Aorta (tissue), 5 donors: ENCODE measurements around the gene NKAIN1. TPM values are rescaled to one million over a fixed set of nuclear protein-coding genes. Genes with fewer than 3 reads are reported as not detected.

ENCODE experiments used
- ATAC-seq: fragments of 200-7000 bp; cut with Tn5 transposase; one replicate; pipeline ENCODE4 v1.9.1; 2022; ENCODE audit warnings: moderate library complexity; ENCODE audit not compliant: low FRiP score
- DNase-seq, 2 donors: peaks; one replicate each; pipeline ENCODE4 v3.0.0-alpha.2; 2020
- H3K27ac ChIP-seq, 2 donors: one replicate each; pipeline ENCODE4 v1.5.1; 2013; ENCODE audit warnings: low read length in 2 of 2, mild to moderate bottlenecking in 2 of 2, moderate library complexity in 2 of 2, control low read depth in 1 of 2, inconsistent platforms in 1 of 2, low read depth in 1 of 2
- H3K27me3 ChIP-seq, 2 donors: one replicate each; pipeline ENCODE4 v1.6.1; 2013; ENCODE audit warnings: control low read depth in 1 of 2, low read length in 1 of 2, mild to moderate bottlenecking in 1 of 2, moderate library complexity in 1 of 2; ENCODE audit not compliant: insufficient read depth in 2 of 2, control insufficient read depth in 1 of 2
- H3K36me3 ChIP-seq, 2 donors: one replicate each; pipeline ENCODE4 v1.6.1; 2013; ENCODE audit warnings: control low read depth in 1 of 2, low read length in 1 of 2, mild to moderate bottlenecking in 1 of 2; ENCODE audit not compliant: insufficient read depth in 2 of 2, control insufficient read depth in 1 of 2
- H3K4me1 ChIP-seq, 2 donors: one replicate each; pipeline ENCODE4 v1.6.1; 2013; ENCODE audit warnings: low read length in 2 of 2, control low read depth in 1 of 2, mild to moderate bottlenecking in 1 of 2, moderate library complexity in 1 of 2; ENCODE audit not compliant: insufficient read depth in 2 of 2, control insufficient read depth in 1 of 2
- H3K4me3 ChIP-seq, 2 donors: one replicate each; pipeline ENCODE4 v1.5.1; 2013; ENCODE audit warnings: low read length in 2 of 2, control low read depth in 1 of 2, mild to moderate bottlenecking in 1 of 2
- H3K9me3 ChIP-seq: one replicate; pipeline ENCODE4 v1.6.1; 2013; ENCODE audit warnings: mild to moderate bottlenecking, low read length; ENCODE audit not compliant: control insufficient read depth
- WGBS, 2 donors: extraction: QIAGEN DNeasy Blood & Tissue Kit; methylation state at CpG; one replicate each; pipeline ENCODE4 v1.1.7; 2013; 5-methylcytosine and 5-hydroxymethylcytosine counted together
- intact Hi-C, 2 donors: fragments of 100-400 bp; cut with DNase I; formaldehyde crosslinking; loops; one replicate each; pipeline versions ENCODE4 v1.14.2 to v1.15.0; 2022
- polyA plus RNA-seq, 2 donors: library from polyadenylated mRNA; stranded (reverse); fragments of 200-250 nt; gene quantifications; one replicate each; pipeline ENCODE4 v1.2.3, GENCODE V29; 2013
- total RNA-seq, 2 donors: library from RNA; stranded (reverse); fragmentation: NEBNext Ultra II Directional; extraction: Animal tissue kit (Norgen Biotek cat#: 25700); gene quantifications; one replicate each; pipeline ENCODE4 v1.2.1, GENCODE V29; 2021
- donor health status: healthy with polysubstance abuse.
- donor health status: Bipolar disorder and iron deficiency.
- donor health status: DM: no; HTN: no; CAD: no.
- donor health status: DM: no; HTN: no; CAD: no.
- donor health status: DM: yes; HTN: yes; CAD: no.

NKAIN1 gene
- total and polyA plus RNA-seq, 4 donors = 0.30 TPM; not detected in 3

DNA sequence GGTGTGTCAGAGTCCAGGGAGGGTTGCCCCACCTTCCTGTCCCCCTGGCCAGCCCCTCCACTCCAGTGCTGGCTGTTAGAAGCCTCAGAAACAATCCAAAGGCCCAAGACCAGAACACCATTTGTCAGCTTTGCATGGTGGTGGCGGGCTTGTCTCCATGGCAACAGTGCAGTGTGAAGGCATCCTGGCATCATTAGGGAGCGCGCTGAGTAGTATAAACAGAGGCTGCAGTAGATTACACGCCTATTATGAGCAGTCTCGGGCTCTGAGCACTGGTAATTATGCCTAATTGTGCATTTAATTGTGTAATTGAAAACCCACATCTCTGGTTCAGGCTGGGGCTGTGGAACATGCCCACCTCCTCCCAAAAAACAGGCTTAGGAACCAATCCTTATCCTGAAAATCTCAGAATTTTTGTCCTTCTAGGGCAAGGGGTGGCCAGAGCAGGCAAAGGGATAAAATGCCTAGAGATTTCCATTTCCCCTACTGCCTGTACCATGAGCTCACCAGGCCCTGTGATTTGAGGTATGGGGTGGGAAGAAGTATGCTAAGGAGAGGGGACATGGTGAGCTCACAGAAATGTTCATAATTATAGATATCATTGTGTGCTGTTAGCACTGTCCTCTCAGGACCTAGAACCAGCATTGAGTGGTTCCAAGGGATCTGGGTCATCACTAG, 11.7 kb downstream of the NKAIN1 start:
- no peaks in the 10 kb centered on the region for H3K27me3 ChIP-seq
- no peak for DNase-seq
- H3K36me3 ChIP-seq = no peaks in the 10 kb centered on the region
- H3K27ac ChIP-seq = no peak overlapping the region
- H3K9me3 ChIP-seq = no peaks in the 10 kb centered on the region
- WGBS, 2 donors = 46 to 69% methylated on average over 5 of the region's 5 CpGs
- no peak overlapping the region for H3K4me3 ChIP-seq
- intact Hi-C loops = no loop called here
- ATAC-seq = no peak
- H3K4me1 ChIP-seq = no peaks in the 10 kb centered on the region

DNA sequence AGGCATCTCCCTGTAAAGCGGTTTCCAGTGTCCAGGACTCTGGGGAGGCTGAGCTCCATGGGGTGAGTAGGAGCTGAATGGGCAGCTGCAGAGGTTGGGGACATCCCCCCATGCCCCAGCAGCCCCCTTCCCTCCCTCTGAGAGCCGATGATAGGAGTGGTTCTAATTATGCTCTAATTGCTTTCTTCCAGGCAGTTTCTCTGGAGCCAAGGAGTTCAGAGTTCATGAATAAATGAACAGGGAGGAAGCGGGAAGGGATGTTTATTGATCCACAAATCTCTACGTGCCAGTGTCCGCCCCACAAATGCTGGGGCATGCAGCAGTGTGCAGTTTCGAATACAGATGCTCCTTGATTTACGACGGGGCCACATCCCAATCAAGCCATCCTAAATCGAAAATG, 15.6 kb downstream of the NKAIN1 start:
- Histone ChIP-seq H3K27ac (no peak overlapping the region), H3K4me1 (no peaks in the 10 kb centered on the region), H3K36me3 (no peaks in the 10 kb centered on the region), H3K27me3 (no peaks in the 10 kb centered on the region), H3K9me3 (no peaks in the 10 kb centered on the region), H3K4me3 (no peak overlapping the region)
- ATAC-seq (no peak), DNase-seq (no peak)
- intact Hi-C loops = no loop called here
- WGBS, 2 donors = 33 to 35% methylated on average over 9 of the region's 9 CpGs

DNA sequence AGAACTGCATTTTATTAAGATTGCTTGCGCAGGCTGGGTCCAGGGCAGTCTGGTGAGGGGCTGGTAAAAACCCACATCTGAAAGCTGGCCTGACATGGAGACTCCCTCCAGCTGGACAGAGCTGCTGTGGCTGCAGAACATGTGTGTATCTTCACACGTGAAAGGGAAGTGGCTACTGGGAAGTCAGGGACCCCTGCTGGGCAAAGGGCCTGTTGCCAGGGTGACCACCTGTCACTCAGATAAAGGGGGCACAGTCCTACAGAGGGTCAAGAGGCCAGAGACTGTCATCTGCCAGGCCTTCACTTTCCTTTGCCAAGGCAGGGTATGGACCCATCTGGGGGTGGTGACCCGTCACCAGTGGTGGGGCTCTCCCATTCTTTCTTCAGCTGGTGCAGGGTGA, 17.5 kb downstream of the NKAIN1 start:
- no peak for ATAC-seq
- no peaks in the 10 kb centered on the region for H3K9me3 ChIP-seq
- H3K36me3 ChIP-seq = no peaks in the 10 kb centered on the region
- intact Hi-C loops = no loop called here
- no peaks in the 10 kb centered on the region for H3K4me1 ChIP-seq
- DNase-seq = no peak
- WGBS, 2 donors = 73 to 74% methylated on average over 3 of the region's 3 CpGs
- no peak overlapping the region for H3K4me3 ChIP-seq
- H3K27ac ChIP-seq = no peak overlapping the region
- no peaks in the 10 kb centered on the region for H3K27me3 ChIP-seq

DNA sequence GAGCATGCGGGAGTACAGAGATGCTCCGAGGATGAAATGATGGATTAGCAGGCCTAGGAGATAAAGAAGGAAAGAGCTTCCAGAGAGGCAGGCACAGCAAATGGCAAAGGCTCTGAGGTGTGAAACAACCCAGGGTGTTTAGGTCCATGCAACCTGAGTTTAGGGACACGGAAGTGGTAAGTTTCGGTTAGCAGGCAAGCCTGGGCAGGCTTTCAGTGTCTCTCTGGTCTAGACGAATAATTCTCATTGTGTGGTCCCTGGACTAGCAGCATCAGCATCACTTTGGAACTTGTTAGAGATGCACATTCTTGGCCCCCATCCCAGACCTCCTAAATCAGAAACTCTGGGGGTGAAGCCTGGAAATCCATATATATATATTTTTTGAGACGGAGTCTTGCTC, 18.6 kb downstream of the NKAIN1 start:
- Histone ChIP-seq H3K36me3 (no peaks in the 10 kb centered on the region), H3K4me3 (no peak overlapping the region), H3K4me1 (no peaks in the 10 kb centered on the region), H3K27me3 (no peaks in the 10 kb centered on the region), H3K27ac (no peak overlapping the region), H3K9me3 (no peaks in the 10 kb centered on the region)
- intact Hi-C loops = no loop called here
- DNase-seq (no peak), ATAC-seq (no peak)
- 78 to 84% methylated on average over 6 of the region's 6 CpGs for WGBS, 2 donors

DNA sequence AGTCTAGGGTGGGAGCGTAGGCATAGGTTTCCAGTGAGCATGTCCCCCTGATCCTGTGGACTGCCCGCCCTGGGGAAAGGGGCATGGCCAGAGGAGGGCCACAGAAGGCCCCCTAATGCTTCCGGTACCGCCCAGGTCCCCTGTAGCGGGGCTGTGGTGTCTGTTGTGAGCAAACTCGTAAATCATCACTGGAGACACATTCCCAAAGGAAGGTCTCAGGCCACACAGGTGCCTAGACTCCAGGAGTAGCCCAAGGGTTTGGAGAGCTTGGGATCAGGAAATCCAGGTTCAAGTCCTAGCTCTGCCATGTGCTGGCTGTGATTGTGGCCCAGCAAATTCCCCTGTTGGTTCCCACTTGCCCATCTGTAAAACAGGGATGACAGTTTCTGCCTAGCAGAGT, 20.2 kb downstream of the NKAIN1 start:
- Histone ChIP-seq H3K4me1 (no peaks in the 10 kb centered on the region), H3K36me3 (no peaks in the 10 kb centered on the region), H3K27me3 (no peaks in the 10 kb centered on the region), H3K4me3 (no peak overlapping the region), H3K9me3 (no peaks in the 10 kb centered on the region), H3K27ac (no peak overlapping the region)
- 91% methylated on average over 6 of the region's 6 CpGs for WGBS, 2 donors
- no peak for DNase-seq
- intact Hi-C loops = no loop called here
- no peak for ATAC-seq

DNA sequence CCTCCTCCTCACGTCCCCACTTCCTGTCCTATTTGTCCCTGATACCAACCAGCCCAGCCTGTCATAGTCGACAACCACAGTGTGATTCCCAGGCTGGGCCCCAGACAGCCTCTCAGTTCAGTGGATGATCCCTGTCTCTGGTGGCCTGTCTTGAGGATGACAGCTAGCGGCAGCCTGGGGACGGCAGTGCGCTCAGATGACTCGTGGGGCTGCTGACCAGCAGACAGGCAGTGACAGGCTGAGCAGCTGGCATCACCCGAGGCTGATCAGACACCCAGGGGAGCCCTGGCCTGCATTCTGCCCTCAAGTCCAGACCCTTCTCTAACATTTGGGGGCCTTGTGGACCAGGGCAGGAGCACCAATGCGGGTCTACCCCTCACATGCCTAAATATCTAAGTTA, 21.0 kb downstream of the NKAIN1 start:
- no peaks in the 10 kb centered on the region for H3K36me3 ChIP-seq
- H3K4me3 ChIP-seq = no peak overlapping the region
- 70 to 82% methylated on average over 8 of the region's 8 CpGs for WGBS, 2 donors
- H3K4me1 ChIP-seq = no peaks in the 10 kb centered on the region
- no peak overlapping the region for H3K27ac ChIP-seq
- DNase-seq (no peak), ATAC-seq (no peak)
- no peaks in the 10 kb centered on the region for H3K27me3 ChIP-seq
- no peaks in the 10 kb centered on the region for H3K9me3 ChIP-seq
- intact Hi-C loops = no loop called here

DNA sequence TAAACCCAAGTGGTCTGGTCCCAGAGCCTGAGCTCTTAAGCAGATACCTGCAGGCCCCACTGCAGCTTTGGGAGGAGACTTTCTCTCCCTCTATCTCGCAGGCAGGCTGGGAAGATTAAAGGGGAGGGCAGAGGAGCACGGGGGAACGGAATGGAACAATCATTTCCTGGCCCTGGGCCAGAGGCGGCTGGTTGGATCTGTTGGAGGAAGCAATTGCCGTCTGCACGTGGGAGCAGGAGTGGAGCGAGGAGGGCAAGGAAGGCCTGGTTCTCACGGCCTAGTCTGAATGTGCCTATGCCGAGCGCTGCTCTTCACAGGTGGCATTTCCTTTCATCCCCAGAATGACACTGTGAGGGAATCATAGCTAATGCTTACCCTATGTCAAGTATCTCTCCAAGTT, 23.7 kb downstream of the NKAIN1 start:
- no peak overlapping the region for H3K4me3 ChIP-seq
- no peaks in the 10 kb centered on the region for H3K36me3 ChIP-seq
- 35 to 41% methylated on average over 10 of the region's 10 CpGs for WGBS, 2 donors
- ATAC-seq = no peak
- no peak for DNase-seq
- H3K27me3 ChIP-seq = no peaks in the 10 kb centered on the region
- no peaks in the 10 kb centered on the region for H3K4me1 ChIP-seq
- no peaks in the 10 kb centered on the region for H3K9me3 ChIP-seq
- intact Hi-C loops = no loop called here
- H3K27ac ChIP-seq = no peak overlapping the region

DNA sequence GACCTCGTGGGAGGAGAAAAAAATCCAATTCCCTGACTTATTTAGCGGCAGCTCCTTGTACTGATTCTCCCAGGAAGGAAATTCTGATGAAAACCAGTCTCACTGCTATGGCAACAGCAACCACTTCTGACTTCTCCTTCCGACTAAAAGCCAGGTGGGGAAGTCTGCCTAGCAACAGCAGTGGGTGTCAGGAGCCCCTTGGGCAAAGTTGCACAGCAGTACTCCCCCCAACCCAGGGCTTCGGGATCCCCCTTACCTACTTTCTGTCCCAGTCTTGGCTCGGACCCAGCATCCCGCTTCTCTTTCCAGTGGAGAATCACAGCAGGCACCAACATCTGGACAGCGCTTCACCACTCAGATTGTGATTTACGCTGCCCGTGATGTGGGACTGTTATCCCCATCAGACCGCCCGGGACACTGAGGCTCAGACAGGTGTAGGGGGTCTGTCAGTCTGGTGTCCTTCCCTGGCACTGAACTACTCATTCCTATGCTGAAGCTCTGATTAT, 24.6 kb downstream of the NKAIN1 start:
- Histone ChIP-seq H3K4me1 (no peaks in the 10 kb centered on the region), H3K27me3 (no peaks in the 10 kb centered on the region), H3K4me3 (no peak overlapping the region), H3K27ac (no peak overlapping the region), H3K36me3 (no peaks in the 10 kb centered on the region), H3K9me3 (no peaks in the 10 kb centered on the region)
- DNase-seq (no peak), ATAC-seq (no peak)
- WGBS, 2 donors = 47 to 57% methylated on average over 11 of the region's 11 CpGs
- intact Hi-C loops = no loop called here

DNA sequence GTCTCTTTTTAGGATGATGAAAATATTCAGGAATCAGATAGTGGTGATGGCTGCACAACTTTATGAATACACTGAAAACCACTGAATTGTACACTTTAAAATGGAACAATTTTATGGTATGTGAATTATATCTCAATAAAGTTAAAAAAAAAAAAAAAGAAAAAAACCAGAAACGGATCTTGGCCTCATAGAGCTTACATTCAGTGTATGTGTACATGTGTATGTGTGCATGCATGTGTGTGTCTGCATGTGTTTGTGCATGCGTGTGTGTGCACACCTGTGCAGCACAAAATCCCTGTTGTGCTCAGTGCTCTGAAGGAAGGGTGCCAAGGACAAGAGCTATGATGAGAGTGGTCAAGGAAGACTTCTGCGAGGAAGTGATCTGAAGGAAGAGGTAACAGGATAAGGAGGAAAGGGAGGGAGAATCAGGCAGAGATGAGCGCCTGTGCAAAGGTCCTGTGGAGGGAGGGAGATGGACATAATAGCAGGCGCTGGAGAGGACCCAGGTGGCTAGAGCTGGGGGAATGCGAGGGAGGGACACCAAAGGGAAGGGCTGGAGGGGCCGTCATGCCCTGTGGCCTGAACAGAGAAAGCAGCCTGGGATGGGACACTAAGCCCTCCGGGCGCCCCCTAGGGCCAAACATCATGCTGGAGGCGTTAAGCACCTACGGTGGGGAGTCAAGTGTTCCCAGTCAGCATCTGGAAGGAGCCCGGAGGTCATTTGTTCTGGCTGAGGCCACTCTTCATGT, 25.2 kb downstream of the NKAIN1 start:
- Histone ChIP-seq H3K4me3 (no peak overlapping the region), H3K9me3 (no peaks in the 10 kb centered on the region), H3K27ac (no peak overlapping the region), H3K4me1 (no peaks in the 10 kb centered on the region), H3K36me3 (no peaks in the 10 kb centered on the region), H3K27me3 (no peaks in the 10 kb centered on the region)
- intact Hi-C loops = no loop called here
- ATAC-seq (no peak), DNase-seq (no peak)
- 48 to 52% methylated on average over 12 of the region's 12 CpGs for WGBS, 2 donors
